K562 (cell line): ENCODE results near the gene PPP4R4. TPM values are rescaled to one million over a fixed set of nuclear protein-coding genes. Genes with fewer than 3 reads are reported as not detected.

Experiments
- ATAC-seq: fragments of 200-7000 bp; cut with Tn5 transposase; 3 replicates; pipeline ENCODE4 v1.9.1; 2020; ENCODE audit warnings: moderate library complexity
- BruUV-seq: library from RNA; stranded (reverse); fragments of 400-500 nt; replicated peaks from 2 replicates; lab custom pipeline; 2021; lab: Mats Ljungman, UMichigan
- CTCF ChIA-PET: fragments of 300-600 bp; formaldehyde crosslinking; extraction: SDS; loops from one replicate; lab custom pipeline; 2021; ENCODE audit warnings: low intra/inter-chr PET ratio; lab: Yijun Ruan, JAX
- POLR2A ChIA-PET: fragments of 300-600, 350-650 bp; sonication (Branson Sonifier 250); formaldehyde crosslinking; extraction: SDS; loops from one replicate; lab custom pipeline; 2021; ENCODE audit warnings: antibody characterized with exemption, inconsistent platforms; lab: Yijun Ruan, JAX
- DNase-seq, 4 experiments: peaks; one replicate each; pipeline versions ENCODE4 v3.0.0 to v3.0.0-alpha.2; 2011 to 2018; ENCODE audit warnings: low spot score in 3 of 4, mixed read lengths in 3 of 4; ENCODE audit errors: extremely low read depth in 1 of 4
- FAIRE-seq: peaks from 2 replicates; lab custom pipeline; 2011; peaks lifted over from hg19 to GRCh38; lab: Jason Lieb, UNC
- H2AFZ ChIP-seq: 2 replicates; pipeline ENCODE4 v1.6.0; 2011; ENCODE audit warnings: low read depth, low read length, control low read depth, inconsistent platforms
- H3K27ac ChIP-seq: fragments of 200-600 bp; 3 replicates; pipeline ENCODE4 v1.8.0; 2011; ENCODE audit warnings: low read depth, mild to moderate bottlenecking, control low read depth, inconsistent platforms, low read length, moderate library complexity, mixed read lengths; ENCODE audit errors: extremely low read depth
- H3K27me3 ChIP-seq, 2 experiments: fragments of 300-600 bp in 1 of 2; 2 replicates in 1 of 2; 3 replicates in 1 of 2; pipeline versions ENCODE4 v1.6.0 to v1.8.0; 2011; ENCODE audit warnings: inconsistent platforms in 2 of 2, low read length in 2 of 2, mild to moderate bottlenecking in 1 of 2, mixed read lengths in 1 of 2, moderate library complexity in 1 of 2; ENCODE audit not compliant: control insufficient read depth in 2 of 2, insufficient read depth in 2 of 2
- H3K36me3 ChIP-seq: fragments of 300-600 bp; 3 replicates; pipeline ENCODE4 v1.8.0; 2011; ENCODE audit warnings: mild to moderate bottlenecking, low read length, inconsistent platforms; ENCODE audit not compliant: control insufficient read depth, insufficient read depth
- H3K4me1 ChIP-seq, 2 experiments: fragments of 200-600 bp in 1 of 2; replicated peaks in 1 of 2; 2 replicates in 1 of 2; 3 replicates in 1 of 2; pipeline versions ENCODE4 v1.5.1 to v1.8.0; 2011; ENCODE audit warnings: inconsistent platforms in 2 of 2, low read length in 2 of 2, mild to moderate bottlenecking in 1 of 2, mixed read lengths in 1 of 2, moderate library complexity in 1 of 2; ENCODE audit not compliant: control insufficient read depth in 2 of 2, insufficient read depth in 2 of 2
- H3K4me2 ChIP-seq: 2 replicates; pipeline ENCODE4 v1.6.1; 2011; ENCODE audit warnings: low read length, control low read depth, inconsistent platforms, mixed read lengths; ENCODE audit not compliant: insufficient read depth
- H3K4me3 ChIP-seq: fragments of 200-600 bp; sonication (generic), shearing (Covaris generic); 2 replicates; pipeline ENCODE4 v1.5.1; 2016; ENCODE audit warnings: control low read depth, inconsistent platforms
- H3K79me2 ChIP-seq: fragments of 200-600 bp; 3 replicates; pipeline ENCODE4 v1.8.0; 2011; ENCODE audit warnings: low read length, inconsistent platforms; ENCODE audit not compliant: control insufficient read depth, insufficient read depth
- H3K9ac ChIP-seq, 2 experiments: 2 replicates each; pipeline versions ENCODE4 v1.6.0 to v1.6.1; 2011; ENCODE audit warnings: low read depth in 2 of 2, low read length in 2 of 2, control low read depth in 1 of 2, inconsistent platforms in 1 of 2, mild to moderate bottlenecking in 1 of 2, mixed read lengths in 1 of 2; ENCODE audit not compliant: insufficient read depth in 1 of 2
- H3K9me1 ChIP-seq: one replicate; pipeline ENCODE4 v1.6.0; 2011; ENCODE audit warnings: inconsistent platforms, mild to moderate bottlenecking, low read length, moderate library complexity; ENCODE audit not compliant: control insufficient read depth, insufficient read depth
- H3K9me3 ChIP-seq: replicated peaks from 2 replicates; pipeline ENCODE4 v1.5.1; 2011; ENCODE audit warnings: low read depth, low read length, inconsistent platforms; ENCODE audit not compliant: control insufficient read depth, insufficient read depth
- H4K20me1 ChIP-seq: replicated peaks from 2 replicates; pipeline ENCODE4 v1.6.1; 2011; ENCODE audit warnings: low read length, inconsistent platforms, mixed read lengths; ENCODE audit not compliant: control insufficient read depth, insufficient read depth
- E2F6 ChIP-seq, 2 experiments: IDR thresholded peaks; 2 replicates each; pipeline ENCODE4 v1.6.1; 2011; ENCODE audit warnings: borderline replicate concordance in 1 of 2, control low read depth in 1 of 2, low read depth in 1 of 2, low read length in 1 of 2, mild to moderate bottlenecking in 1 of 2, mixed read lengths in 1 of 2, moderate library complexity in 1 of 2; ENCODE audit not compliant: insufficient read depth in 1 of 2, insufficient read length in 1 of 2, poor library complexity in 1 of 2, severe bottlenecking in 1 of 2; ENCODE audit errors: extremely low read depth in 1 of 2
- NFATC3 ChIP-seq: fragments of 450-650 bp; IDR thresholded peaks from 2 replicates; pipeline ENCODE4 v1.6.1; 2017; ENCODE audit warnings: mild to moderate bottlenecking
- ZNF143 ChIP-seq: sonication (generic); formaldehyde crosslinking; IDR thresholded peaks from 2 replicates; pipeline ENCODE4 v1.9.0; 2022; ENCODE audit warnings: mild to moderate bottlenecking, missing genetic modification reagents
- ZNF197 ChIP-seq: fragments of 200-800 bp; sonication (Bioruptor generic); IDR thresholded peaks from 2 replicates; pipeline ENCODE4 v1.6.1; 2016; ENCODE audit warnings: low read depth, missing genetic modification characterization, missing compliant biosample characterization
- ZSCAN29 ChIP-seq: fragments of 450-650 bp; IDR thresholded peaks from 2 replicates; pipeline ENCODE4 v1.6.1; 2017
- WGBS: fragments of 100-300 bp; shearing (Covaris generic); methylation state at CpG from one replicate; pipeline ENCODE4 v1.1.6; 2016; ENCODE audit warnings: low coverage, mixed read lengths; ENCODE audit not compliant: insufficient coverage; ENCODE audit errors: missing lambda C conversion rate; 5-methylcytosine and 5-hydroxymethylcytosine counted together
- in situ Hi-C: fragments of 300-500 bp; cut with MboI; formaldehyde crosslinking; loops from 4 replicates; pipeline ENCODE4 v1.15.0; 2018; ENCODE audit warnings: inconsistent platforms, mixed read lengths
- intact Hi-C: fragments of 100-400 bp; cut with micrococcal nuclease; formaldehyde crosslinking; loops from 2 replicates; pipeline ENCODE4 v1.14.2; 2022
- polyA plus RNA-seq, 8 experiments: library from polyadenylated mRNA; depleted of rRNA in 4 of 8; stranded (reverse) in 5 of 8; unstranded in 3 of 8; fragments of >200 nt; fragmentation: Nextera tagmentation in 2 of 8; fragmentation: Illumina TruSeq in 1 of 8; extraction: Ambion mirVana in 2 of 8; extraction: Trizol in 1 of 8; gene quantifications; 2 replicates each; pipeline versions ENCODE4 v1.2.1 to v1.2.3, GENCODE V29; 2011 to 2014; ENCODE audit warnings: inconsistent platforms in 1 of 8, missing spikeins in 1 of 8
- total RNA-seq, 7 experiments: library from RNA; depleted of rRNA in 6 of 7; stranded (reverse); fragments of >200 nt in 6 of 7; fragmentation: Illumina TruSeq in 2 of 7; extraction: Trizol in 2 of 7; gene quantifications; 2 replicates each; pipeline versions ENCODE4 v1.2.1 to v1.2.3, GENCODE V29; 2011 to 2021; ENCODE audit warnings: low replicate concordance in 1 of 7
- TF ChIP-seq, protein P1 (sequence below): fragments of 450-650 bp; formaldehyde crosslinking; IDR thresholded peaks from 2 replicates; pipeline ENCODE4 v1.4.0; 2022; ENCODE audit warnings: missing genetic modification characterization
- TF ChIP-seq, protein P2 (sequence below): fragments of 450-650 bp; IDR thresholded peaks from 2 replicates; pipeline ENCODE4 v1.6.1; 2016; ENCODE audit warnings: antibody characterized with exemption
- TF ChIP-seq, protein P3 (sequence below): fragments of 250-450 bp; sonication (Bioruptor Pico); IDR thresholded peaks from 2 replicates; pipeline ENCODE4 v1.8.0; 2021; ENCODE audit warnings: moderate library complexity, mild to moderate bottlenecking, inconsistent platforms

PPP4R4 gene
- total and polyA plus RNA-seq, 9 of the 15 experiments (the other 6 are each of a cell fraction or from before 2014, with no cell fraction given): 0.11 to 0.26 TPM; not detected in 7

DNA sequence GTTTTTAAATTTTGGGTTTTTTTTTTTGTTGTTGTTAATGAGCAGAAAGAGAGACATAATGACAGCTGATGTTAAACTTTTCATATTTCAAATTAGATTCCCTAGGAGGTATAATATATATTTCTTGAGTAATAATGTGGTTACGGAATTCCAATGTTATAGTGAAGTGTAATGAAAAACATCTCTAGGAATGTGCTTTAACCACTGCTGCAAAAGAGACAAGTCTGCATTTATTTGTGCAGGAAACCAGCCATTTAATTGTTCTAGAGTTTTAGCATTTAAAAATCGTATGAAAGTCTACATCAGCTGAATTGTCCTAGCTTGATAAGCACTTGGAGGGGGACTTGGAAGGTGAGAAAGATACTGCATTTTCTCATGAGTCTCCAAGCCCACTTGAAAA is 104.6 kb downstream of the PPP4R4 start:
- Histone ChIP-seq H3K4me3 (no peak overlapping the region), H3K9me3 (no peaks in the 10 kb centered on the region), H3K9me1 (no peaks in the 10 kb centered on the region), H2AFZ (no peak overlapping the region), H3K9ac (no peak overlapping the region), H3K36me3 (no peaks in the 10 kb centered on the region), H3K27ac (no peak overlapping the region), H4K20me1 (no peaks in the 10 kb centered on the region), H3K4me1 (no peaks in the 10 kb centered on the region), H3K79me2 (no peaks in the 10 kb centered on the region), H3K4me2 (no peak overlapping the region), H3K27me3 (no peaks in the 10 kb centered on the region)
- CTCF ChIA-PET: no interaction called here
- BruUV-seq: no TSS peak
- intact Hi-C loops (no loop called here), in situ Hi-C loops (no loop called here)
- no peak for FAIRE-seq
- no peak for DNase-seq
- WGBS: 0% methylated on average over 2 of the region's 2 CpGs
- TF ChIP-seq ZNF143 (CRISPR knock-in tag): no peak
- TF ChIP-seq ZNF197 (CRISPR knock-in tag): no peak
- TF ChIP-seq E2F6 (IDR thresholded peaks at IDR 0.05; ENCODE audit: borderline replicate concordance in 1 of 2, extremely low read depth in 1 of 2, insufficient read depth in 1 of 2, insufficient read length in 1 of 2, low read depth in 1 of 2, low read length in 1 of 2, poor library complexity in 1 of 2, severe bottlenecking in 1 of 2): no peak
- no peak for TF ChIP-seq NFATC3
- TF ChIP-seq, protein P1, sequence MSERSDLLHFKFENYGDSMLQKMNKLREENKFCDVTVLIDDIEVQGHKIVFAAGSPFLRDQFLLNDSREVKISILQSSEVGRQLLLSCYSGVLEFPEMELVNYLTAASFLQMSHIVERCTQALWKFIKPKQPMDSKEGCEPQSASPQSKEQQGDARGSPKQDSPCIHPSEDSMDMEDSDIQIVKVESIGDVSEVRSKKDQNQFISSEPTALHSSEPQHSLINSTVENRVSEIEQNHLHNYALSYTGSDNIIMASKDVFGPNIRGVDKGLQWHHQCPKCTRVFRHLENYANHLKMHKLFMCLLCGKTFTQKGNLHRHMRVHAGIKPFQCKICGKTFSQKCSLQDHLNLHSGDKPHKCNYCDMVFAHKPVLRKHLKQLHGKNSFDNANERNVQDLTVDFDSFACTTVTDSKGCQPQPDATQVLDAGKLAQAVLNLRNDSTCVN (CRISPR knock-in tag): no peak
- TF ChIP-seq ZSCAN29: no peak
- TF ChIP-seq, protein P2, sequence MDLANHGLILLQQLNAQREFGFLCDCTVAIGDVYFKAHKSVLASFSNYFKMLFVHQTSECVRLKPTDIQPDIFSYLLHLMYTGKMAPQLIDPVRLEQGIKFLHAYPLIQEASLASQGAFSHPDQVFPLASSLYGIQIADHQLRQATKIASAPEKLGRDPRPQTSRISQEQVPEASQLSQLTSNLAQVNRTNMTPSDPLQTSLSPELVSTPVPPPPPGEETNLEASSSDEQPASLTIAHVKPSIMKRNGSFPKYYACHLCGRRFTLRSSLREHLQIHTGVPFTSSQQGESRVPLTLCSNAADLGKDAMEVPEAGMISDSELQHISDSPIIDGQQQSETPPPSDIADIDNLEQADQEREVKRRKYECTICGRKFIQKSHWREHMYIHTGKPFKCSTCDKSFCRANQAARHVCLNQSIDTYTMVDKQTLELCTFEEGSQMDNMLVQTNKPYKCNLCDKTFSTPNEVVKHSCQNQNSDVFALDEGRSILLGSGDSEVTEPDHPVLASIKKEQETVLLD: no peak
- TF ChIP-seq, protein P3, sequence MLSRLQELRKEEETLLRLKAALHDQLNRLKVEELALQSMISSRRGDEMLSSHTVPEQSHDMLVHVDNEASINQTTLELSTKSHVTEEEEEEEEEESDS: no peak
- ATAC-seq: no peak
- POLR2A ChIA-PET: interaction anchor here (0.6 kb wide), 1 partner anchor 38 kb away, joined by 3 read pairs; no protein-coding TSS in a partner anchor
